H9 (cell line): Measurements from ENCODE around the gene GPR37L1. TPM values are rescaled to one million over a fixed set of nuclear protein-coding genes. Genes with fewer than 3 reads are reported as not detected.
A peak's percentile ranks its signal among the peaks of the same experiment; 100 is the strongest.

Source experiments
- DNase-seq: peaks from one replicate; pipeline ENCODE4 v3.0.0-alpha.2; 2017
- H2AFZ ChIP-seq: one replicate; pipeline ENCODE4 v1.6.1; 2013; ENCODE audit warnings: mild to moderate bottlenecking, low read length, control low read depth, moderate library complexity
- H2AK5ac ChIP-seq: 2 replicates; pipeline ENCODE4 v1.6.1; 2013; ENCODE audit warnings: low read length, control low read depth, mixed read lengths; ENCODE audit not compliant: insufficient read length
- H2BK120ac ChIP-seq: one replicate; pipeline ENCODE4 v1.6.1; 2013; ENCODE audit warnings: low read depth, mild to moderate bottlenecking, low read length, control low read depth, inconsistent platforms; ENCODE audit not compliant: poor library complexity, severe bottlenecking
- H2BK12ac ChIP-seq: 2 replicates; pipeline ENCODE4 v1.6.1; 2013; ENCODE audit warnings: low read length, control low read depth, mixed read lengths, low read depth; ENCODE audit not compliant: insufficient read length
- H2BK15ac ChIP-seq: 2 replicates; pipeline ENCODE4 v1.6.1; 2013; ENCODE audit warnings: low read depth, low read length, control low read depth
- H2BK20ac ChIP-seq: one replicate; pipeline ENCODE4 v1.6.1; 2013; ENCODE audit warnings: low read depth, mild to moderate bottlenecking, low read length, control low read depth, inconsistent platforms; ENCODE audit not compliant: poor library complexity, severe bottlenecking
- H2BK5ac ChIP-seq: 2 replicates; pipeline ENCODE4 v1.6.1; 2013; ENCODE audit warnings: low read length, control low read depth, mixed read lengths; ENCODE audit not compliant: insufficient read length
- H3K14ac ChIP-seq: 2 replicates; pipeline ENCODE4 v1.6.1; 2013; ENCODE audit warnings: low read length, control low read depth; ENCODE audit not compliant: insufficient read depth
- H3K18ac ChIP-seq: 2 replicates; pipeline ENCODE4 v1.6.1; 2013; ENCODE audit warnings: low read depth, mild to moderate bottlenecking, mixed read lengths, low read length, control low read depth; ENCODE audit not compliant: insufficient read length
- H3K23ac ChIP-seq: 2 replicates; pipeline ENCODE4 v1.6.1; 2013; ENCODE audit warnings: low read length, control low read depth, mixed read lengths, low read depth; ENCODE audit not compliant: insufficient read length
- H3K23me2 ChIP-seq: 2 replicates; pipeline ENCODE4 v1.6.1; 2013; ENCODE audit warnings: low read depth, mild to moderate bottlenecking, mixed read lengths, low read length, control low read depth; ENCODE audit not compliant: insufficient read length, poor library complexity, severe bottlenecking
- H3K27ac ChIP-seq: 2 replicates; pipeline ENCODE4 v1.5.1; 2013; ENCODE audit warnings: low read length, control low read depth, mixed read lengths, low read depth; ENCODE audit not compliant: insufficient read length
- H3K27me3 ChIP-seq: 2 replicates; pipeline ENCODE4 v1.6.1; 2013; ENCODE audit warnings: low read length, control low read depth, inconsistent platforms; ENCODE audit not compliant: insufficient read depth
- H3K4ac ChIP-seq: 2 replicates; pipeline ENCODE4 v1.6.1; 2013; ENCODE audit warnings: low read depth, mild to moderate bottlenecking, control low read depth, inconsistent platforms, low read length, moderate library complexity
- H3K4me1 ChIP-seq: 2 replicates; pipeline ENCODE4 v1.6.1; 2013; ENCODE audit warnings: low read length, control low read depth, inconsistent platforms; ENCODE audit not compliant: insufficient read depth
- H3K4me2 ChIP-seq: 2 replicates; pipeline ENCODE4 v1.6.1; 2013; ENCODE audit warnings: low read length, control low read depth, mixed read lengths; ENCODE audit not compliant: insufficient read length, insufficient read depth
- H3K56ac ChIP-seq: 2 replicates; pipeline ENCODE4 v1.6.1; 2013; ENCODE audit warnings: low read depth, mild to moderate bottlenecking, mixed read lengths, low read length, control low read depth; ENCODE audit not compliant: insufficient read length
- H3K79me1 ChIP-seq: 2 replicates; pipeline ENCODE4 v1.6.1; 2013; ENCODE audit warnings: low read depth, mild to moderate bottlenecking, moderate library complexity, low read length, control low read depth, inconsistent platforms; ENCODE audit not compliant: insufficient read depth, poor library complexity, severe bottlenecking
- H3K79me2 ChIP-seq: 2 replicates; pipeline ENCODE4 v1.6.1; 2013; ENCODE audit warnings: low read length, control low read depth, inconsistent platforms; ENCODE audit not compliant: insufficient read depth
- H3K9ac ChIP-seq: 2 replicates; pipeline ENCODE4 v1.6.1; 2013; ENCODE audit warnings: low read length, control low read depth, mixed read lengths; ENCODE audit not compliant: insufficient read length; ENCODE audit errors: extremely low read depth
- H3K9me3 ChIP-seq: one replicate; pipeline ENCODE4 v1.6.1; 2013; ENCODE audit warnings: low read depth, low read length, inconsistent platforms; ENCODE audit not compliant: control insufficient read depth
- H3T11ph ChIP-seq: one replicate; pipeline ENCODE4 v1.6.1; 2013; ENCODE audit warnings: mild to moderate bottlenecking, low read length, control low read depth, inconsistent platforms
- H4K20me1 ChIP-seq: one replicate; pipeline ENCODE4 v1.6.1; 2013; ENCODE audit not compliant: control insufficient read depth, insufficient read length, insufficient read depth
- H4K5ac ChIP-seq: 2 replicates; pipeline ENCODE4 v1.6.1; 2013; ENCODE audit warnings: low read depth, mild to moderate bottlenecking, mixed read lengths, low read length, control low read depth; ENCODE audit not compliant: insufficient read length
- H4K8ac ChIP-seq: replicated peaks from 2 replicates; pipeline ENCODE4 v1.6.1; 2013; ENCODE audit warnings: low read length, control low read depth, mixed read lengths, low read depth; ENCODE audit not compliant: insufficient read length
- H4K91ac ChIP-seq: 2 replicates; pipeline ENCODE4 v1.6.1; 2013; ENCODE audit warnings: low read depth, mild to moderate bottlenecking, moderate library complexity, mixed read lengths, low read length, control low read depth; ENCODE audit not compliant: insufficient read length
- H3K27ac Mint-ChIP-seq, 3 experiments: 2 replicates in 2 of 3; 3 replicates in 1 of 3; pipeline ENCODE4 v1.8.0; 2020 to 2021; ENCODE audit warnings: mixed read lengths in 3 of 3, mild to moderate bottlenecking in 1 of 3, moderate library complexity in 1 of 3
- H3K27me3 Mint-ChIP-seq: 2 replicates; pipeline ENCODE4 v1.8.0; 2021; ENCODE audit warnings: low read depth, mild to moderate bottlenecking, moderate library complexity, mixed read lengths
- H3K36me3 Mint-ChIP-seq, 3 experiments: 2 replicates in 2 of 3; 3 replicates in 1 of 3; pipeline ENCODE4 v1.8.0; 2020 to 2021; ENCODE audit warnings: low read depth in 3 of 3, mixed read lengths in 3 of 3; ENCODE audit not compliant: insufficient read depth in 1 of 3
- H3K4me1 Mint-ChIP-seq, 2 experiments: 2 replicates each; pipeline ENCODE4 v1.8.0; 2020; ENCODE audit warnings: mixed read lengths in 2 of 2
- H3K4me3 Mint-ChIP-seq, 2 experiments: 2 replicates in 1 of 2; 3 replicates in 1 of 2; pipeline ENCODE4 v1.8.0; 2020 to 2021; ENCODE audit warnings: mild to moderate bottlenecking in 2 of 2, mixed read lengths in 2 of 2, moderate library complexity in 1 of 2
- H3K9me3 Mint-ChIP-seq, 2 experiments: 2 replicates in 1 of 2; 3 replicates in 1 of 2; pipeline ENCODE4 v1.8.0; 2020; ENCODE audit warnings: mild to moderate bottlenecking in 2 of 2, mixed read lengths in 2 of 2, moderate library complexity in 1 of 2
- WGBS: extraction: QIAGEN DNeasy Blood & Tissue Kit; methylation state at CpG from one replicate; pipeline ENCODE4 v1.1.7; 2013; ENCODE audit warnings: missing lambda C conversion rate, low lambda C conversion rate, mixed read lengths; ENCODE audit not compliant: insufficient read length; ENCODE audit errors: extremely low coverage; 5-methylcytosine and 5-hydroxymethylcytosine counted together
- total RNA-seq: library from RNA; stranded (reverse); gene quantifications from 2 replicates; pipeline ENCODE4 v1.2.1, GENCODE V29; 2021
- TF ChIP-seq, protein P1 (sequence below): fragments of 200-600 bp; sonication (generic); conservative IDR thresholded peaks from 3 replicates; pipeline ENCODE4 v1.8.0; 2021; ENCODE audit warnings: antibody characterized with exemption, mild to moderate bottlenecking

GPR37L1 gene
- total RNA-seq, 1 experiment from 2014 or later = 0.11 TPM

DNA sequence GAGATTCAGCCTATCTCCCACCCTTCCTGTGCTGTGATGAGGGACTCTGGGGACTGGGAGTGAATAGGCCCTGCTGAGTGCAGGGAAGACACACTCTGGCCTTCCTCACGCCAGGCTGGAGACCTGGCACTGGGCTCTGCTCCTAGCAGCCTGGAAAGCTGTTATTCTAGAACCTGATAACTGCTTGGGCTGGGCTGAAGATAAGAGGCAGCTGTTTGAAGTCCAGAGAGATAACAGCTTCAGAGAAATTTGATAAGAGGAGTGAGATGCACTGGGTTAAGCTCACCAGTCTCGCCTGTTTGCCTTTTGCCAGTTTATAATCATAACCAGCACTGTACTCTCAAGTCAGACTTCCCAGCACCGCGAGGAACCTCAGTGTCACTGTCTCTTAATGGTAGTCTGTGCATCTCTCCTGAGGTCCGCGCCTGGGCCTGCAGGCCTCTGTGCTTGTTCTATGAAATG, 46.6 kb upstream of the GPR37L1 start:
- Histone ChIP-seq H3K27me3 (no peaks in the 10 kb centered on the region), H4K20me1 (no peaks in the 10 kb centered on the region), H2AFZ (no peak overlapping the region), H3K4me1 (no peaks in the 10 kb centered on the region), H2AK5ac (no peak overlapping the region), H3K56ac (no peak overlapping the region), H3K9ac (no peak overlapping the region), H2BK120ac (no peak overlapping the region), H3K4ac (no peak overlapping the region), H3K27ac (no peak overlapping the region), H4K5ac (no peak overlapping the region), H2BK20ac (no peak overlapping the region), H2BK5ac (no peak overlapping the region), H2BK15ac (no peak overlapping the region), H4K8ac (no peak overlapping the region), H3T11ph (no peak overlapping the region), H4K91ac (no peak overlapping the region), H3K18ac (no peak overlapping the region), H3K23ac (no peak overlapping the region), H3K79me1 (no peaks in the 10 kb centered on the region), H3K23me2 (no peaks in the 10 kb centered on the region), H3K14ac (no peak overlapping the region), H3K4me2 (no peak overlapping the region), H3K79me2 (no peaks in the 10 kb centered on the region), H3K9me3 (no peaks in the 10 kb centered on the region), H2BK12ac (no peak overlapping the region)
- Mint-ChIP-seq H3K4me1 (peaks cover 10 to 16% of the 10 kb centered on the region in 2 experiments), H3K9me3 (no peaks in the 10 kb centered on the region), H3K4me3 (no peak overlapping the region), H3K27me3 (peaks cover 1% of the 10 kb centered on the region; the same call in 1 of the 2 replicates), H3K27ac (0 out of 7 replicates have a peak overlapping the region, but pooled peaks of 1 of the 3 experiments have one; percentile 23), H3K36me3 (no peaks in the 10 kb centered on the region)
- TF ChIP-seq, protein P1, sequence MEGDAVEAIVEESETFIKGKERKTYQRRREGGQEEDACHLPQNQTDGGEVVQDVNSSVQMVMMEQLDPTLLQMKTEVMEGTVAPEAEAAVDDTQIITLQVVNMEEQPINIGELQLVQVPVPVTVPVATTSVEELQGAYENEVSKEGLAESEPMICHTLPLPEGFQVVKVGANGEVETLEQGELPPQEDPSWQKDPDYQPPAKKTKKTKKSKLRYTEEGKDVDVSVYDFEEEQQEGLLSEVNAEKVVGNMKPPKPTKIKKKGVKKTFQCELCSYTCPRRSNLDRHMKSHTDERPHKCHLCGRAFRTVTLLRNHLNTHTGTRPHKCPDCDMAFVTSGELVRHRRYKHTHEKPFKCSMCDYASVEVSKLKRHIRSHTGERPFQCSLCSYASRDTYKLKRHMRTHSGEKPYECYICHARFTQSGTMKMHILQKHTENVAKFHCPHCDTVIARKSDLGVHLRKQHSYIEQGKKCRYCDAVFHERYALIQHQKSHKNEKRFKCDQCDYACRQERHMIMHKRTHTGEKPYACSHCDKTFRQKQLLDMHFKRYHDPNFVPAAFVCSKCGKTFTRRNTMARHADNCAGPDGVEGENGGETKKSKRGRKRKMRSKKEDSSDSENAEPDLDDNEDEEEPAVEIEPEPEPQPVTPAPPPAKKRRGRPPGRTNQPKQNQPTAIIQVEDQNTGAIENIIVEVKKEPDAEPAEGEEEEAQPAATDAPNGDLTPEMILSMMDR = no peak
- no CpG with 5 or more reads among the region's 6 CpGs for WGBS
- DNase-seq = no peak
